K562 (cell line): ENCODE data around the gene SSR4. TPM values are rescaled to one million over a fixed set of nuclear protein-coding genes. Genes with fewer than 3 reads are reported as not detected.

ENCODE experiments used
- ATAC-seq: fragments of 200-7000 bp; cut with Tn5 transposase; 3 replicates; pipeline ENCODE4 v1.9.1; 2020; ENCODE audit warnings: moderate library complexity
- BruUV-seq: library from RNA; stranded (reverse); fragments of 400-500 nt; replicated peaks from 2 replicates; lab custom pipeline; 2021; lab: Mats Ljungman, UMichigan
- CTCF ChIA-PET: fragments of 300-600 bp; formaldehyde crosslinking; extraction: SDS; loops from one replicate; lab custom pipeline; 2021; ENCODE audit warnings: low intra/inter-chr PET ratio; lab: Yijun Ruan, JAX
- POLR2A ChIA-PET: fragments of 300-600, 350-650 bp; sonication (Branson Sonifier 250); formaldehyde crosslinking; extraction: SDS; loops from one replicate; lab custom pipeline; 2021; ENCODE audit warnings: antibody characterized with exemption, inconsistent platforms; lab: Yijun Ruan, JAX
- DNase-seq, 4 experiments: peaks; one replicate each; pipeline versions ENCODE4 v3.0.0 to v3.0.0-alpha.2; 2011 to 2018; ENCODE audit warnings: low spot score in 3 of 4, mixed read lengths in 3 of 4; ENCODE audit errors: extremely low read depth in 1 of 4
- FAIRE-seq: peaks from 2 replicates; lab custom pipeline; 2011; peaks lifted over from hg19 to GRCh38; lab: Jason Lieb, UNC
- H2AFZ ChIP-seq: 2 replicates; pipeline ENCODE4 v1.6.0; 2011; ENCODE audit warnings: low read depth, low read length, control low read depth, inconsistent platforms
- H3K27ac ChIP-seq: fragments of 200-600 bp; 3 replicates; pipeline ENCODE4 v1.8.0; 2011; ENCODE audit warnings: low read depth, mild to moderate bottlenecking, control low read depth, inconsistent platforms, low read length, moderate library complexity, mixed read lengths; ENCODE audit errors: extremely low read depth
- H3K27me3 ChIP-seq, 2 experiments: fragments of 300-600 bp in 1 of 2; 2 replicates in 1 of 2; 3 replicates in 1 of 2; pipeline versions ENCODE4 v1.6.0 to v1.8.0; 2011; ENCODE audit warnings: inconsistent platforms in 2 of 2, low read length in 2 of 2, mild to moderate bottlenecking in 1 of 2, mixed read lengths in 1 of 2, moderate library complexity in 1 of 2; ENCODE audit not compliant: control insufficient read depth in 2 of 2, insufficient read depth in 2 of 2
- H3K36me3 ChIP-seq: fragments of 300-600 bp; 3 replicates; pipeline ENCODE4 v1.8.0; 2011; ENCODE audit warnings: mild to moderate bottlenecking, low read length, inconsistent platforms; ENCODE audit not compliant: control insufficient read depth, insufficient read depth
- H3K4me1 ChIP-seq, 2 experiments: fragments of 200-600 bp in 1 of 2; replicated peaks in 1 of 2; 2 replicates in 1 of 2; 3 replicates in 1 of 2; pipeline versions ENCODE4 v1.5.1 to v1.8.0; 2011; ENCODE audit warnings: inconsistent platforms in 2 of 2, low read length in 2 of 2, mild to moderate bottlenecking in 1 of 2, mixed read lengths in 1 of 2, moderate library complexity in 1 of 2; ENCODE audit not compliant: control insufficient read depth in 2 of 2, insufficient read depth in 2 of 2
- H3K4me2 ChIP-seq: 2 replicates; pipeline ENCODE4 v1.6.1; 2011; ENCODE audit warnings: low read length, control low read depth, inconsistent platforms, mixed read lengths; ENCODE audit not compliant: insufficient read depth
- H3K4me3 ChIP-seq: fragments of 200-600 bp; sonication (generic), shearing (Covaris generic); 2 replicates; pipeline ENCODE4 v1.5.1; 2016; ENCODE audit warnings: control low read depth, inconsistent platforms
- H3K79me2 ChIP-seq: fragments of 200-600 bp; 3 replicates; pipeline ENCODE4 v1.8.0; 2011; ENCODE audit warnings: low read length, inconsistent platforms; ENCODE audit not compliant: control insufficient read depth, insufficient read depth
- H3K9ac ChIP-seq, 2 experiments: 2 replicates each; pipeline versions ENCODE4 v1.6.0 to v1.6.1; 2011; ENCODE audit warnings: low read depth in 2 of 2, low read length in 2 of 2, control low read depth in 1 of 2, inconsistent platforms in 1 of 2, mild to moderate bottlenecking in 1 of 2, mixed read lengths in 1 of 2; ENCODE audit not compliant: insufficient read depth in 1 of 2
- H3K9me1 ChIP-seq: one replicate; pipeline ENCODE4 v1.6.0; 2011; ENCODE audit warnings: inconsistent platforms, mild to moderate bottlenecking, low read length, moderate library complexity; ENCODE audit not compliant: control insufficient read depth, insufficient read depth
- H3K9me3 ChIP-seq: replicated peaks from 2 replicates; pipeline ENCODE4 v1.5.1; 2011; ENCODE audit warnings: low read depth, low read length, inconsistent platforms; ENCODE audit not compliant: control insufficient read depth, insufficient read depth
- H4K20me1 ChIP-seq: replicated peaks from 2 replicates; pipeline ENCODE4 v1.6.1; 2011; ENCODE audit warnings: low read length, inconsistent platforms, mixed read lengths; ENCODE audit not compliant: control insufficient read depth, insufficient read depth
- ATF1 ChIP-seq, 2 experiments: fragments of 450-650 bp in 1 of 2; IDR thresholded peaks; 2 replicates each; pipeline ENCODE4 v1.6.1; 2016; ENCODE audit warnings: missing compliant biosample characterization in 1 of 2, missing genetic modification characterization in 1 of 2
- CTCF ChIP-seq, 3 experiments: IDR thresholded peaks in 2 of 3; conservative IDR thresholded peaks in 1 of 3; 2 replicates each; pipeline ENCODE4 v1.5.1; 2011 to 2012; ENCODE audit warnings: low read length in 3 of 3, mild to moderate bottlenecking in 3 of 3, control low read depth in 2 of 3, improper control_type of control experiment in 1 of 3, inconsistent platforms in 1 of 3, low read depth in 1 of 3, mixed read lengths in 1 of 3, moderate library complexity in 1 of 3; ENCODE audit not compliant: insufficient read depth in 2 of 3
- GATAD2B ChIP-seq: fragments of 450-650 bp; IDR thresholded peaks from 2 replicates; pipeline ENCODE4 v1.6.1; 2017; ENCODE audit warnings: mild to moderate bottlenecking, borderline replicate concordance
- MTA2 ChIP-seq: fragments of 450-650 bp; IDR thresholded peaks from 2 replicates; pipeline ENCODE4 v1.6.1; 2016; ENCODE audit warnings: low read depth
- TRIM28 ChIP-seq: fragments of 450-650 bp; IDR thresholded peaks from 2 replicates; pipeline ENCODE4 v1.6.1; 2017
- WGBS: fragments of 100-300 bp; shearing (Covaris generic); methylation state at CpG from one replicate; pipeline ENCODE4 v1.1.6; 2016; ENCODE audit warnings: low coverage, mixed read lengths; ENCODE audit not compliant: insufficient coverage; ENCODE audit errors: missing lambda C conversion rate; 5-methylcytosine and 5-hydroxymethylcytosine counted together
- in situ Hi-C: fragments of 300-500 bp; cut with MboI; formaldehyde crosslinking; loops from 4 replicates; pipeline ENCODE4 v1.15.0; 2018; ENCODE audit warnings: inconsistent platforms, mixed read lengths
- intact Hi-C: fragments of 100-400 bp; cut with micrococcal nuclease; formaldehyde crosslinking; loops from 2 replicates; pipeline ENCODE4 v1.14.2; 2022
- polyA plus RNA-seq, 8 experiments: library from polyadenylated mRNA; depleted of rRNA in 4 of 8; stranded (reverse) in 5 of 8; unstranded in 3 of 8; fragments of >200 nt; fragmentation: Nextera tagmentation in 2 of 8; fragmentation: Illumina TruSeq in 1 of 8; extraction: Ambion mirVana in 2 of 8; extraction: Trizol in 1 of 8; gene quantifications; 2 replicates each; pipeline versions ENCODE4 v1.2.1 to v1.2.3, GENCODE V29; 2011 to 2014; ENCODE audit warnings: inconsistent platforms in 1 of 8, missing spikeins in 1 of 8
- total RNA-seq, 7 experiments: library from RNA; depleted of rRNA in 6 of 7; stranded (reverse); fragments of >200 nt in 6 of 7; fragmentation: Illumina TruSeq in 2 of 7; extraction: Trizol in 2 of 7; gene quantifications; 2 replicates each; pipeline versions ENCODE4 v1.2.1 to v1.2.3, GENCODE V29; 2011 to 2021; ENCODE audit warnings: low replicate concordance in 1 of 7
- TF ChIP-seq, protein P1 (sequence below): fragments of 200-400 bp; formaldehyde crosslinking; IDR thresholded peaks from 2 replicates; pipeline ENCODE4 v1.6.1; 2017; ENCODE audit warnings: mild to moderate bottlenecking, low read depth, low read length, moderate library complexity
- TF ChIP-seq, protein P2 (sequence below): fragments of 450-650 bp; IDR thresholded peaks from 2 replicates; pipeline ENCODE4 v1.6.1; 2018; ENCODE audit warnings: mild to moderate bottlenecking, low read depth; ENCODE audit not compliant: partially characterized antibody
- TF ChIP-seq, protein P3 (sequence below): fragments of 450-650 bp; formaldehyde crosslinking; conservative IDR thresholded peaks from 2 replicates; pipeline ENCODE4 v1.4.0; 2022; ENCODE audit warnings: mild to moderate bottlenecking, missing genetic modification characterization
- TF ChIP-seq, protein P4 (sequence below): IDR thresholded peaks from 3 replicates; pipeline ENCODE4 v1.6.1; 2011; ENCODE audit warnings: borderline replicate concordance, mild to moderate bottlenecking, moderate library complexity; ENCODE audit not compliant: insufficient read length; ENCODE audit errors: extremely low read depth

The SSR4 gene
- total and polyA plus RNA-seq, 9 of the 15 experiments (the other 6 are each of a cell fraction or from before 2014, with no cell fraction given): 146 to 492 (median 272) TPM

DNA sequence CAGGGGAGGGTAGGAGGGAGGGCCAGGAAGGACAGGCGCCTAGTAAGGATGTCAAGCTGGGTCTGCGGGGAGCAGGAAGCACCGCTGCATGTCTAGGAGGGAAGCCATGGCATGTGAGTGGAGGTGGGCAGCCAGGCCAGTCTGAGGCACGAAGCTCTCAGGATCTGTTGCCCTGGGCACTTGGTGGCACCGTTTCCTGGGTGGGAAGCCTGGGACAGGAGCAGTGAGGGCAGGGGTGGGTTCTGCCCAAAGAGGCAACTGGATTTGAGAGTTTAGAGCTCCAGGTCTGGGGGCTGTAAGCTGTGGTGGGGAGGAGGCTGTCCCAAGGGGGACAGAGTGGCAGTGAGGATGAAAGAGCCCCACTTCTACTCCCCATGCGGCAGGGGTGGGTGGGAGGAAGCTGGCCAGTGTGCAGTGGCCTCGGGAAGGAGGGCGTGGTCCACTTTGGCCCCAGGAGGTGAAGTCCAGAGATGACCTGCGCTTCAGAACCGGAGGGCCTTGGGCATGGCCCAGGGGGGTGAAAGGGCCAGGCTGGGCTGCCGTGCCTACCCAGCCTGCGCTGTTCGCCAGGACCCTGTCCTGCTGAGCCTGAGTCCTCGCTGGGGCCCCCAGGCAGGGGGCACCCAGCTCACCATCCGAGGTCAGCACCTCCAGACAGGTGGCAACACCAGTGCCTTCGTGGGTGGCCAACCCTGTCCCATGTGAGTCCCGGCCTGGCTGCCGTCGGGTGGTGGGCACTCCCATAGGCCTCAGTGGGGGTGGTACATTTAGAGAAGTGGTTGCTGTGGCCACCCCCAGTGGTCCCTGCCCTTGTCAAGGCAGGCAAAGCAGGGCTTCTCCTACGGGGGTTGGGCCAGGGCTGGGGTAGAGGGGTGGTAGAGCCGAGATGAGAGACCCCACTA is 21.9 kb upstream of the SSR4 start:
- in situ Hi-C loops: no loop called here
- Histone ChIP-seq H3K9me3 (no peaks in the 10 kb centered on the region), H3K9ac (peak overlapping the region in 1 of 2 experiments; percentile 76; a peak in 2 of 4 replicates), H3K27me3 (no peaks in the 10 kb centered on the region), H3K9me1 (peaks cover 4% of the 10 kb centered on the region), H3K27ac (no peak overlapping the region), H3K79me2 (no peaks in the 10 kb centered on the region), H4K20me1 (no peaks in the 10 kb centered on the region), H3K4me2 (no peak overlapping the region), H3K36me3 (no peaks in the 10 kb centered on the region), H2AFZ (no peak overlapping the region), H3K4me1 (peaks cover 8 to 89% of the 10 kb centered on the region in 2 experiments; a peak in 4 of 5 replicates), H3K4me3 (no peak overlapping the region)
- no TSS peak for BruUV-seq
- 50% methylated on average over 15 of the region's 21 CpGs for WGBS
- DNase-seq (no peak), FAIRE-seq (no peak), ATAC-seq (no peak)
- CTCF ChIA-PET: no interaction called here
- POLR2A ChIA-PET: interaction anchor here (0.6 to 0.8 kb wide), 2 partner anchors 10 to 199 kb away, joined by 4 read pairs; no protein-coding TSS in a partner anchor
- intact Hi-C loops: no loop called here
- no peak for TF ChIP-seq MTA2
- TF ChIP-seq, protein P1, sequence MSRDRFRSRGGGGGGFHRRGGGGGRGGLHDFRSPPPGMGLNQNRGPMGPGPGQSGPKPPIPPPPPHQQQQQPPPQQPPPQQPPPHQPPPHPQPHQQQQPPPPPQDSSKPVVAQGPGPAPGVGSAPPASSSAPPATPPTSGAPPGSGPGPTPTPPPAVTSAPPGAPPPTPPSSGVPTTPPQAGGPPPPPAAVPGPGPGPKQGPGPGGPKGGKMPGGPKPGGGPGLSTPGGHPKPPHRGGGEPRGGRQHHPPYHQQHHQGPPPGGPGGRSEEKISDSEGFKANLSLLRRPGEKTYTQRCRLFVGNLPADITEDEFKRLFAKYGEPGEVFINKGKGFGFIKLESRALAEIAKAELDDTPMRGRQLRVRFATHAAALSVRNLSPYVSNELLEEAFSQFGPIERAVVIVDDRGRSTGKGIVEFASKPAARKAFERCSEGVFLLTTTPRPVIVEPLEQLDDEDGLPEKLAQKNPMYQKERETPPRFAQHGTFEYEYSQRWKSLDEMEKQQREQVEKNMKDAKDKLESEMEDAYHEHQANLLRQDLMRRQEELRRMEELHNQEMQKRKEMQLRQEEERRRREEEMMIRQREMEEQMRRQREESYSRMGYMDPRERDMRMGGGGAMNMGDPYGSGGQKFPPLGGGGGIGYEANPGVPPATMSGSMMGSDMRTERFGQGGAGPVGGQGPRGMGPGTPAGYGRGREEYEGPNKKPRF: no peak
- TF ChIP-seq ATF1 (CRISPR knock-in tag; IDR thresholded peaks at IDR 0.05): no peak
- TF ChIP-seq ATF1 (tag; IDR thresholded peaks at IDR 0.05): no peak
- TF ChIP-seq, protein P2, sequence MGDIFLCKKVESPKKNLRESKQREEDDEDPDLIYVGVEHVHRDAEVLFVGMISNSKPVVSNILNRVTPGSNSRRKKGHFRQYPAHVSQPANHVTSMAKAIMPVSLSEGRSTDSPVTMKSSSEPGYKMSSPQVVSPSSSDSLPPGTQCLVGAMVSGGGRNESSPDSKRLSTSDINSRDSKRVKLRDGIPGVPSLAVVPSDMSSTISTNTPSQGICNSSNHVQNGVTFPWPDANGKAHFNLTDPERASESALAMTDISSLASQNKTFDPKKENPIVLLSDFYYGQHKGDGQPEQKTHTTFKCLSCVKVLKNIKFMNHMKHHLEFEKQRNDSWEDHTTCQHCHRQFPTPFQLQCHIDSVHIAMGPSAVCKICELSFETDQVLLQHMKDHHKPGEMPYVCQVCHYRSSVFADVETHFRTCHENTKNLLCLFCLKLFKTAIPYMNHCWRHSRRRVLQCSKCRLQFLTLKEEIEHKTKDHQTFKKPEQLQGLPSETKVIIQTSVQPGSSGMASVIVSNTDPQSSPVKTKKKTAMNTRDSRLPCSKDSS: no peak
- TF ChIP-seq CTCF (IDR thresholded peaks at IDR 0.05 in 2 of 3, conservative IDR thresholded peaks at IDR 0.05 in 1 of 3; ENCODE audit: insufficient read depth in 2 of 3, low read depth in 1 of 3, low read length in 3 of 3): no peak
- TF ChIP-seq, protein P3, sequence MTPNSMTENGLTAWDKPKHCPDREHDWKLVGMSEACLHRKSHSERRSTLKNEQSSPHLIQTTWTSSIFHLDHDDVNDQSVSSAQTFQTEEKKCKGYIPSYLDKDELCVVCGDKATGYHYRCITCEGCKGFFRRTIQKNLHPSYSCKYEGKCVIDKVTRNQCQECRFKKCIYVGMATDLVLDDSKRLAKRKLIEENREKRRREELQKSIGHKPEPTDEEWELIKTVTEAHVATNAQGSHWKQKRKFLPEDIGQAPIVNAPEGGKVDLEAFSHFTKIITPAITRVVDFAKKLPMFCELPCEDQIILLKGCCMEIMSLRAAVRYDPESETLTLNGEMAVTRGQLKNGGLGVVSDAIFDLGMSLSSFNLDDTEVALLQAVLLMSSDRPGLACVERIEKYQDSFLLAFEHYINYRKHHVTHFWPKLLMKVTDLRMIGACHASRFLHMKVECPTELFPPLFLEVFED (CRISPR knock-in tag): no peak
- TF ChIP-seq, protein P4, sequence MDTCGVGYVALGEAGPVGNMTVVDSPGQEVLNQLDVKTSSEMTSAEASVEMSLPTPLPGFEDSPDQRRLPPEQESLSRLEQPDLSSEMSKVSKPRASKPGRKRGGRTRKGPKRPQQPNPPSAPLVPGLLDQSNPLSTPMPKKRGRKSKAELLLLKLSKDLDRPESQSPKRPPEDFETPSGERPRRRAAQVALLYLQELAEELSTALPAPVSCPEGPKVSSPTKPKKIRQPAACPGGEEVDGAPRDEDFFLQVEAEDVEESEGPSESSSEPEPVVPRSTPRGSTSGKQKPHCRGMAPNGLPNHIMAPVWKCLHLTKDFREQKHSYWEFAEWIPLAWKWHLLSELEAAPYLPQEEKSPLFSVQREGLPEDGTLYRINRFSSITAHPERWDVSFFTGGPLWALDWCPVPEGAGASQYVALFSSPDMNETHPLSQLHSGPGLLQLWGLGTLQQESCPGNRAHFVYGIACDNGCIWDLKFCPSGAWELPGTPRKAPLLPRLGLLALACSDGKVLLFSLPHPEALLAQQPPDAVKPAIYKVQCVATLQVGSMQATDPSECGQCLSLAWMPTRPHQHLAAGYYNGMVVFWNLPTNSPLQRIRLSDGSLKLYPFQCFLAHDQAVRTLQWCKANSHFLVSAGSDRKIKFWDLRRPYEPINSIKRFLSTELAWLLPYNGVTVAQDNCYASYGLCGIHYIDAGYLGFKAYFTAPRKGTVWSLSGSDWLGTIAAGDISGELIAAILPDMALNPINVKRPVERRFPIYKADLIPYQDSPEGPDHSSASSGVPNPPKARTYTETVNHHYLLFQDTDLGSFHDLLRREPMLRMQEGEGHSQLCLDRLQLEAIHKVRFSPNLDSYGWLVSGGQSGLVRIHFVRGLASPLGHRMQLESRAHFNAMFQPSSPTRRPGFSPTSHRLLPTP: no peak
- no peak for TF ChIP-seq GATAD2B
- TF ChIP-seq TRIM28: no peak
